HG02623 (cell line): ENCODE data around the gene LEKR1.
A peak's percentile ranks its signal among the peaks of the same experiment; 100 is the strongest.
"Not testable (repeated sequence)": the region's sequence is repeated elsewhere in the genome, so short reads cannot be mapped to it uniquely, and the experiment has no call there.

ENCODE experiments used
- ATAC-seq: cut with Tn5 transposase; IDR thresholded peaks from one replicate; pipeline ENCODE4 v1.9.1; 2021; ENCODE audit warnings: moderate library complexity; ENCODE audit not compliant: unreplicated experiment

Gene LEKR1

DNA sequence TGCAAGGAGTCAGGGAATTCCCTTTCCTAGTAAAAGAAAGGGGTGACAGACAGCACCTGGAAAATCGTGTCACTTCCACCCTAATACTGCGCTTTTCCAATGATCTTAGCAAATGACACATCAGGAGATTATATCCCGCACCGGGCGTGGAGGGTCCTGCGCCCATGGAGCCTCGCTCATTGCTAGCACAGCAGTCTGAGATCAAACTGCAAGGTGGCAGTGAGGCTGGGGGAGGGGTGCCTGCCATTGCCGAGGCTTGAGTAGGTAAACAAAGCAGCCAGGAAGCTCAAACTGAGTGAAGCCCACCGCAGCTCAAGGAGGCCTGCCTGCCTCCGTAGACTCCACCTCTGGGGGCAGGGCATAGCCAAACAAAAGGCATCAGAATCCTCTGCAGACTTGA lies 140.2 kb downstream of the LEKR1 start:
- ATAC-seq: not testable (repeated sequence)

DNA sequence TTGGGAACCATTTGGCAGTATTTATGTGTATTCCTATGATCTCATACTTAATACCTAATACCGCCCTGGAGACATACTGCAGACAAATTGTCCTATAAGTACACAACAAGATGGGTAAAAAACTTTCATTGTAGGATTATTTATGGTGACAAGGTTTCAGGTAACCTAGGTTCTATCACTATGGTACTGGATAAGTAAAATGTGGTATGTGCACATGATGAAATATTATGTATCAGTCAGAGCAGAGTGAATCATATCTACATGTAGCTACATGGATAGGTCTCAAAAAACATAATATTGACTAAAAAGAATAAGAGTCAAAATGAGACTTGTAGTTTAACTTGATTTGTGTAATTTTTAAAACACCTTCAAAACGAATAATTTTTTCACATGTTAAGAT lies 147.8 kb downstream of the LEKR1 start:
- no peak for ATAC-seq

DNA sequence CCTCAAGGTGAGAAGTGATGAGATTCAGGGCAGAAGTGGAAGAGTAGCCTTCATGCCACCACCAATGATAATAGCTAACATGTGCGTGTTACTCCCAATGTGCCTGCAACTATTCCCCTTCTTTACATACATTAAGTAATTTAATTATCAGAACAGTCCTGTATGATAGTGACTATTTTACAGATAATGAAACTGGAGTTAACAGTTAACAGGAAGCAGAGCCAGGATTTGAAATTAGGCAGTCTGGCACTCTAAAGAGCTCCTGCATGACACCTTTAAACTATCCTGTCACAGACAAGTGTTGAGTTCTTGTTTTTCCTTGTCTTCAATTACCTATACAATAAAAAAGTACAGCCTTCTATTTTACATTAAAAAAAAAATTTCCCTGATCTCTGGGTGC lies 148.8 kb downstream of the LEKR1 start:
- no peak for ATAC-seq

DNA sequence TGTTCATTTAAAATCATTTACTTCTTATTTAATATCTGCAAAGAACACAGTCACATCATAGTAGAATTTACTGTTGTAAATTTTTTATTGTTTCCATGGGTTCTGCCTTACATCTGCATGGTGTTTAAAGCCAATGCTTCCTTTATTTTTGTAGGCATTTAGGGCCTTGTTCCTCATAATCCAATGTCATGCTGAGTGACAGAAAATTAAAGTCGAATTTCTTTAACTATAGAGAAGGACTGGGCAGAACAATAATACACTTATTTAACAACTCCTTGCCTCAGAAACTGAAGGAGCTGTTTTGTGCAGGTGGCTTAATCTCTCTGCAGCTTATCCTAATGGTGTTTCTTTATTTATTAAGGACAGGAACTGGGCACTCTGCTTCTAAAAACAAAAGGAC lies 149.6 kb downstream of the LEKR1 start:
- ATAC-seq: no peak

DNA sequence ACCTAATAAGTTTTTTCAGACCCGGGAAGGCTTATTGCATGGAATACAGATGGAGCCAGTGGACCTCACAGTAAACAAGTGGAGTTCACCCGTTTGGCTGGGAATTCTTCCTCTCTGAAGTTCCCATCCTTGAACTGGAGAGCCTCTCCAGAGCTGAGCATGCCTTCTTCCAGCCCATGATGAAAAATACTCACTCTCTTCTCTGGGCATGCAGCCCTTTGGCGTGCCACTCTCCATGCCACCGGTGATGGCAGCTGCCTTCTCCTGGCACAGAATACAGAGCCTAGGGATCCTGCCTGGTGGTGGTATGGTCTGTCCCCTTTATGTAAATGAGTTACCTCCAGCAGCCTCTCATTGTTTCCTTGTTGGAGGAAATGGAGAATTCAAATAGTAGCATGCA lies 150.8 kb downstream of the LEKR1 start:
- no peak for ATAC-seq

DNA sequence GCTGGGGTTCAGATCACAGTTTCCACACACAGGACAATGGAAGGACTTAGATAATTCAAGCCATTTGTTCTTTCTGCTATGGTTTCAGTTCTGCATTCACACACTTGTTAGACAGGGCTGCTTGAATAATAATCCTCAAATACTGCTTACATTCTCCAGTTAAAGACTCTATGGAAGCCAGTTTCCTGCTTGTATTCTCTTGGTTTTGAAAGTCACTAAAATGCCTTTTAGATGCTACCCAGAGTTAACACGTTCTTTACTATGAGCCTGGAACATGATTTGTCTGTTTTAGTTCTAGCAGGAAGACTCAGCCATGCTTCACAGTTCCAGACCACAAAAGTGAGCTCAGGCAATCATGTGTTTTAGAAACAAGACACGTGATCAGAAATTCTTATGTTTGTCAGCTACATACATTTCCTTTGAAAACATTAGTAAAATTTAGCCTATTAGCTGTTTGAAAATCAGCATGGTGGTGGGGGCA lies 152.4 kb downstream of the LEKR1 start:
- peak; percentile 94 for ATAC-seq

DNA sequence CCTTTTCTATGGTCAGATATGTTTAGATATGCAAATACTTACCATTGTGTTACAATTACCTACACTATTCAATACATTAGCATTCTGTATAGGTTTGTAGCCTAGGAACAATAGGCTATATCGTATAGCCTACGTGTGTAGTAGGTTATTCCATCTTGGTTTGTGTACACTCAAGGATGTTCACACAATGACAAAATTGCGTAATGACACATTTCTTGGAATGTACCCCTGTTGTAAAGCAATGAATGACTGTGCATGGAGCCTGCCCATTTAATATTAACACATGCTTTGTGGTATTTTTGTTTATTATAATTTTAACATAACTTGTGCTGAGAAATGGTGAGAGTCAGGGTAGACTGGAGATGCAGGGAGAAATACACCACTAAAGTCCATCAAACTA lies 154.9 kb downstream of the LEKR1 start:
- ATAC-seq: no peak

DNA sequence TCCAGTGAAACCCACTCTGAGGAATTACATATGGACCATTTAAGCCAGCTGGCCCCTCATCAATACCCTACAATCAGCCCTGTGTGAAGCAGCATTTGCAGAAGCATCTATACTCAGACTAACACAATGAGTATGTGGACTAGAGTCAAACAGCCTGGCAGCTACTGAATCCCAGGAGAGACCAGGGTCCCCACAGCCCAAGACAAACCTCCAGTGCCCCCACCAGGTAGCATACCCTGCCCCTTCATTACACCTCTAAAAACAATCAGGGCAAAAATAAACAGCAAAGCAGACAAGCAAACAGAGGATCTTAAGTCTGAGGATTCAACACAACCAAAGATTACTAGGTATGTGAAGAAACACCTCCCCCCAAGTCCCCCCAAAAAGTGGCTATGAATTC lies 157.4 kb downstream of the LEKR1 start:
- no peak for ATAC-seq

DNA sequence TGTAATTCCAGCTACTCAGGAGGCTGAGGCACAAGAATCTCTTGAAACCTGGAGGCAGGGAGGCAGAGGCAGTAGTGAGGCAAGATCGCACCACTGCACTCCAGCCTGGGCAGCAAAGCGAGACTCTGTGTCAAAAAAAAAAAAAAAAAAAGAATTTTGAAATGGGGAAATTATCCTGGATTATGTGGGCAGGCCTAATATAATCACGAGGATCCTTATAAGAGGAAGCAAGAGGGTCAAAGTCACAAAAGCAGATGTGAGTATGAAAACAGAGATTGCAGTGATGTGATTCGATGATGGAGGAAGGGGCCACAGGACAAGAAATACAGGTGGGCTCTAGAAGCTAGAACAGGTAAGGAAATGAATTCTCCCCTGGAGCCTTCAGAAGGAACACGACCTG lies 159.6 kb downstream of the LEKR1 start:
- no peak for ATAC-seq

DNA sequence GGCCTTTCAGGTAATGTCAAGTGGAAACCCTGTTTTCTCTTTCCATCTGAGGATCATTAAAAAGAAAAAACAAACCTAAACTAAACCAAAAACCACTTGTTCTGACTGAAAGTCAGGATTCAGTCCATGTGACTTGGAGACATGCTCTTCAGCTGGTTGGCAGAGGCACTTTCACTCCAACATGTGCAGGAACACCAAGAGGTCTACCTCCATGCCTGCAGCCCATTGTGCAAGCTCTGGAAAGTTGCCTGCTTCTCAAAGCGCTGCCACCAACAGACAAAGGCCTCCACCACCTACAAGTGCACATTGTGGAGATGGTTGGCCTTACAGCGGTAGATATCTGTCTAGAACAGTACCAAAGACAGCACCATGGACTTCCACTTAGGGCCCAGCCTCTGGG lies 161.8 kb downstream of the LEKR1 start:
- no peak for ATAC-seq

DNA sequence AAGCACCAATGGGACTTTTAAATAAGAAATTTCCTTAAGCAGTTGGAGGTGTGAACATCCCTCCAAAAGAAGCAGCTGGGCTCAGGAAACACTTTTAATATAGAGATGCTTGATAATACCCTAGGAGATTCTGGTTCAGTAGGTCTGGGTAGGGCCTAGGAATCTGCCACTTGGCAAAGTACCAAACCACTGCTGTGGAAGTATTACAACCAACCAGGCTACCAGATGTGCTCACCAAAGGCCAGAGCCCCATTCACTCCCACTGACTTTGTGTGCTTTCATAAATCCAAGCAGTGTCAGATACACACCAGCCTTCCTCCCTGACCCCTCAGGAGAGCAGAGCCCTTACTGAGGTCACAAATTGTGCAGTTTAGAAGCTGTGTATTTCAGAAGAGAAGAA lies 171.2 kb downstream of the LEKR1 start:
- no peak for ATAC-seq

DNA sequence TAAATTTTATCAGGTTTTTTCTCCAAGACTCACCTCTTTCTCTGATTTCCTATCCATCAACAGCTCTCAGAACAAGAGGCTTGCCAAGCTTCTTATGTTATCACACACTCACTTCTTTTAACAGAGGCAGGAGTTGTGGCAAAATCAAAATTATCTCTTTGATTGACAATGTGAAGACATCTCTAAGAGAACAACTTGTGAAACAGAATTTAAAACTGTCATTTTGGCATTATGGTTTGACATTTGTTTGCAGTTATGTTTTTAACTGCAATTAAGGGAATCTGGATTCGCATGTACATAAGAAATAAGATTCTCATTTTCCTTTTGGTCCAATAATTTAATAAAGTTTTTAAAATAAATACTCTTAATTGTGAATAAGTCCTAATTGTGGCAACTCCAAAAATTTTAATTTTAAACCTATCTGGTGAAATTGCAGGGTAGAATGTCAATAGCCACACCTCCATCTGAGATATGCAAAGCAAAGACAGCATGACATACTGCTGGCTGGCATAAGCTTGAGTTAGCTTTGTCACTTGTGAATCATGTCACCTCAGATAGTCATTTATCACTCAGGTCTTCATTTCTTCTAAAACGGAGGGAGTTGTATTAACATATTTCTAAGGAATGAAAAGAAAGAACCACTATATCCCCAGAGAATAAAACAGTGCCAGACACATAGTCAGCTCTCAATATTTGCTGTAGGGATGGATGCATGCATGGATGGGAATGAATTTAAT lies 175.2 kb downstream of the LEKR1 start:
- no peak for ATAC-seq

DNA sequence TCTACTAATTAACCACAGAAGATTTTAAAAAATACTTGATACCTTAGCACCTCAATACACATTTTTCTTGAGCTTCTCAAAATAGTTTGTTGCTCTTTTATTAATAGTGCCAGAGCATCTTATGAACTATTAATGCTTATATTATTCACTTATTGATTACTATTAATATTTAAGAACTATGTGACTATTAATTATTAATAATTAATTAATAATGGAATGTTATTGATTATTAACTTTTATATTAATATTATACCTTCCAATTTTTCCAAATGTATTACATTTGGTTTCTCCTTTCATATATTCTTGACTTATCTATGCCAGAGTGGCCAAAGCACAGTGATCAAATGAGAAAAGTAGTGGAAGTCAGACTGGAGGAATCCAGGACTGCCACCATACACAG lies 195.5 kb downstream of the LEKR1 start:
- ATAC-seq: no peak

DNA sequence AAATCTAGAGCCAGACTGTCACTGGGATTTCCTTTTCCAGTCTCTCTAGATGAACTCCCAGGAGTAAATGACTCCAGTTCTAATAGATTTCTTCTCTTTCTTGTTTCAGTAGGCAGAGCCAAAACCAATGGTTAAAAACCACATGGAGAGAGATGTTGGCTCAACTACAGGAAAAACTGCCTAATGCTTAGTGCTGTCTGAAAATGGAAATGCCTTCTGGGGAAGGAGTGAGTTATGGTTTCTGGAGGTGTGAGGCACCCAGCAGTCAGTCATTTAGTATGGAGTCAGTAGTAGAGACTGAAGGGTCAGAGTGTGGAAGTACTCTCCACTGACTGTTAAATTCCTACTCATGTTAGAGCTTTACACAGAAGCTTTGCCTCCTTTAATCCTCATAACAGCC lies 197.1 kb downstream of the LEKR1 start:
- ATAC-seq: no peak

DNA sequence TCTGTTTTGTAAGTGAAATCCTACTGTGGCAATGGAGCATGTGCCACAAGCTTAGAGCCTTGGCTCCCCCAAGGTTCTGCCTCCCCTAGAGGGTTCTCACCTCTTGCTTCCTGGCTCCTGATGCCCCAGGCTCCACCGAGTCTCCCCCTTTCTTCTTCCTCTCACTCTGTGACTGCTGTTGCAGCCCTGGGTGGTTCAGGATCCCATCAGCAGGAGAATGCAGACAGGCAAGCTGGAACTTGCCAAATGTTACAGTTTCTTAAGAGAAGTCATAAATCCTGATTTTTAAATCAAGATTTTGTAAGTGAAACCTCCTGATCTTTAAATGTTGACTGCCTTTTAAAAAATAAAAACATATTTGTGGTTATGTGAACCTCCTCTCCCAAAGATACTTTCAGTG lies 199.9 kb downstream of the LEKR1 start:
- no peak for ATAC-seq

DNA sequence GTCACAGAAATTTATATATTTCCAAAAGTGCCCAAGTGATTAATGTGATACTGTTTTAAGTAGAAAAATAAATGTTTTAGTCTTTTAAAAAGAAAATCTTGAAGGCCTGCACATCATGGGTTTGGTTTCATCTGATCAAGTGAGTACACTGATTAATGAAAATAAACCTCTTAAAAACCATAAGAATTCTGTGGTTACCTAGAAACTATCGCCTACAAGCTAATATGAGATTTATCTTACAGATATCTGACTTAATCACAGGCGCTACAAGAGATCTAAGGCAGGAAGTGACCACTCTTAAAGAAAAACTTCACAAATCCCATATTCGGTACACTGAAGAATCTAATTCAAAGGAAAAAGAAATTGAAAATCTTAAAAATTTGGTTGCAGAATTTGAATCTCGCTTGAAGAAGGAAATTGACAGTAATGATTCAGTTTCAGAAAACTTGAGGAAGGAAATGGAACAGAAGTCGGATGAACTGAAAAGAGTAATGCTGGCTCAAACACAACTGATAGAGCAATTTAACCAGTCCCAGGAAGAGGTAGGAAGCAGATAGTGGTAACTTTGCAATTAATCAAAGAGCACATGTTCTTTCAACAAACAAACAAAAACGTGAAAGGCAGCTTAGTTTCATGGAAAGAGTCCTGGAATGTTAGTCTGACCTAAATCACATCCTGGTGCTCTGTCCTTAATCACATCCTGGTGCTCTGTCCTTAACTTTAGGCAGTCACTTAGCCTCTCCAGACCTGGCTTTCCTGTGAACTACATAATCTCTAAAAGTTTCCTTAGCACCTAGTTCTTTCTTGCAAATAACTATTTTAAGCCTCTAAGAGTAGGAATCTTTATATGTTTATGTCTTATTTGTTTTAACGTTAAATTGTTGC lies 201.9 kb downstream of the LEKR1 start:
- no peak for ATAC-seq

DNA sequence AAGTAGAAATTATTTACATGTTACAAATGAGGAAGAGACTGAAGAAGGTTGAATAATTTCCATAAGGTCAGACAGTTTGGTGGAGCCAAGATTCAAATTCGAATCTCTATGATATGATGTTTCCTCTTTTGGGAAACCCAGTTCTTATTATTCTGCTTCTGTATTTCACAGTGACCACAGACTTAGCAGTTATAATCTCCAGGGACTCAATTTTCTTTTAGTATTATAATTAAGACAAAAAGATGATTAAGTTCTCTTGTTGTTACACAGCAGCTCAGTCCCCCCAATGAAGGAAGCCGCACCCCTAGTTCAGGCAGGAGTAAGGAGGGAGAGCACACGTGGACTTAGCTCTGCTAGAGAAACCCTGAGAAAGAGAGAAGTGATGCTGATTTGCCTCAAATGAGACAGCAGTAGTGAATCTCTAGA lies 203.2 kb downstream of the LEKR1 start:
- no peak for ATAC-seq

DNA sequence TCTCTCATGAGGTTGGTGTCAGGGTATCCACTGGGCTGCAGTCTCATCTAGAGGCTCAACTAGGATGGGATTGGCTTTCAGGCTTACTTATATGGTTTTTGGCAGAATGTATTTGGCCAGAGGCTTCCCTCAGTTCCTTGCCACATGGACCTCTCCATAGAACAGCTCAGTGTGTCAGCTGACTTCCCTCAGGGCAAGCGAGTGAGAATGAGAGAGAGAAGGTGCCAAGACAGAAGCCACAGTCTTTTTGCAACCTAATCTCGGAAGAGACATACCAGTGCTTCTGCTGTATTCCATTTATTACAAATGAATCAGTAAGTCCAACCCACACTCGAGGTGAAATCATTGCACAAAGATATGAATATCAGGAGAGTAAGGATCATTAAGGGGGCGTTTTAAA lies 204.6 kb downstream of the LEKR1 start:
- ATAC-seq: no peak

DNA sequence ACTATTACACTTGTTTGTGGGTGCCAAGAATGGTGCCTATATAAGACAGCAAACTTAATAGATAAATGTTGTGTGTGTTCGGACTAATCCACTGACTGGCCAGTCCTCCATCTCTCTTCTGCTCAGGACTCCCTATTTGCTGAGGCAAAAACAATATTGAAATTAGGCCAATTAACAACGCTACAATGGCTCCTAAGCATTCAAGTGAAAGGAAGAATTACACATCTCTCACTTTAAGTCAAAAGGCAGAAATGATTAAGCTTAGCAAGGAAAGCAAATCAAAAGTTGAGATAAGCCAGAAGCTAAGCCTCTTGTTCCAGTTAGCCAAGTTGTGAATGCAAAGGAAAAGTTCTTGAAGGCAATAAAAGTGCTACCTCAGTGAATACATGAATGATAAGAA lies 206.8 kb downstream of the LEKR1 start:
- ATAC-seq: no peak

DNA sequence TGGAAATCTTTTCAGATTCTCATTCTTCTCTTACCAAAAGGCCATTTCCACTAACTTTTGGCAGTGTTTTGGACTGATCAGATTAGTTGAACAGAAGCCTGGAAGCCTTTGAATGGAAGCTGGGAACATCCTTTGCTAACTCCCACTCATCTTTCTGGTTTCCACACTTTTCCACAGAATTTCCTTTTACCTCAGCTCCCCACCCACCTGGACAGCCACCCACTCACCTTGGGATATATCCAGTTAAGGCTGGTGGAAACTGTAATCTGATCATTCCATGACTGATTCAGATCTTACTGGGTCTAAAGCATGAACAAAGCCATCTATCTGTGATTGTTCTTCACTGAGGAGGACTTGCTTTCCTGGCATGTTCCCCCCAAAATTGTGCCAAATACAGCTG lies 214.3 kb downstream of the LEKR1 start:
- no peak for ATAC-seq

DNA sequence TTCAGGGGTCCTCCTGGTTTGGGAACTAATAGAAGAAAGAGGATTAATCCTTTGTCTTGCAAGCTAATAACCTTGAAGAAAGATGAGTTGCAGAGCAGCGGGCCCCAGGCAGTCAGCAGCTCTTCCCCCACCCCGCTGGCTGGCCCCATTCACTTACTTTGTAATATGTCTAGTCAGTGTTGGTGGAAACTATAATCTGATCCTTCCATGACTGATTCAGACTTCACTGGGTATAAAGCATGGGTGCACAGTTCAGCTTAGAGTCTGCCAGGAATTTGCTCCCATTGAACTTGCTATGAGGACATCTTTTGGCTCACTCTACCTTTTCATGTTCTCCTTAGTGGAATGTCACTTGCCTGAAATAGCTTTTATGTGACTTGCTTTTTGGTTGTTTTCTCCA lies 216.1 kb downstream of the LEKR1 start:
- no peak for ATAC-seq

DNA sequence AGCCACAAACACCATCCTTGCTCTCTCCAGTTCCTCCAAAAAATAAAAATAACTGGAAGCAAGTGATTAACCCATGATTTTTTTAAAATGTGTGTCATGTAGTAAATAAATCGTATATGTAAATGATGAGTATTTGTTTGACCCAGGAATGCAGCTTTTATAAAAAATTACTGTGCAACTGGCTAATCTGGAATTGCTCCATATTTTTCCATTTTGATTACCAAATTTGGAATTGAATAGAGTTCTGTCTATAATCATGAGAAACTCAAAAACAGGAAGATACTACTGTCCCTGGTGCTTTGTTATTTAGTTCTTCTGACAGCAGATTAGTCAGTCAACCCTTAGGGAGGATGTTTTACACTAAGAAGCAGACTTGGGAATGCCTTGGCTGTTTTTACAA lies 217.6 kb downstream of the LEKR1 start:
- ATAC-seq: no peak
